Measurements from ENCODE around the gene CHD9.

The CHD9 gene

DNA sequence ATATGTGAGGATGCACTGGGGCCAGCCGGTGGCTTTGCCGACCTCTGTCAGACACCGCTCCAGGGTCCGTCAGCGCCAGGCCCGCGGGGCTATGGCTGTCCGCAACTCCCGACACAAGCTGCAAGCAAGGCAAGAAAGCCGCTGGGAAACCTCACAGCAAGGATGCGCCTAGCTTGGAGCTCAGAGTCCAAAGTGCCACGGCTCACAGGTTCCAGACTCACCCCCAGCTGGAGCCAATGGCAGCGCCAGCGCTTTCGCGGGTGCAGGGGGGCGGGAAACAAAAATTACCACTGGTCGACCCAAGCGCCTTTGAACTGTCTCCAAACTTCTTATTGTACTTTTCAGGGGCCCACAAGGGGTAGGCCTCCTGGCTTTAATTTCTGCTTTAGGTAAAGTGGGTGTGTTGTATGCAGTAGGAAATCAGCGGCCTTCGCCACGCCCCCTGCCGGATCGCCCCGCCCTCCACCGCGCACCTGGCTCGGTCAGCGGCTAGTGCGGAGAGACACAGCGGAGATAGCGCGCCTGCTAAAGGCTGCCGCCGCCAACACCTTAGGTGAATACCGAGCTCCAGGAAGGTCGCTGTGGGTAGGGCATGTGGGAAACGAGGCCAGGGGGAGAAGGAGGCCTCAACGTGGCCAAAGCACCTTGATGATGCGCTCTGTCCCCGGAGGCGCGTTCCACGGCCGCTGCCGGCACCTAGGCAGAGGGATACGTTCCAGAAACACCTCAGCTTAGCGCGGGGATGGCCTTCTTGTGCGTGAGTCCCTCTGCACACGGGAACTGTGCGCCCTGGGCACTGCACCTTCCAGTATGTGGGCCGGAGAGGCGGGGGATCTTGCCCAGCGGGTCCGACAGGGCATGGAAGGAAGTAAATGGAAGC, 318.4 kb downstream of the CHD9 start:
- DNase-seq (ENCODE audit: low spot score) = peak; percentile 83

DNA sequence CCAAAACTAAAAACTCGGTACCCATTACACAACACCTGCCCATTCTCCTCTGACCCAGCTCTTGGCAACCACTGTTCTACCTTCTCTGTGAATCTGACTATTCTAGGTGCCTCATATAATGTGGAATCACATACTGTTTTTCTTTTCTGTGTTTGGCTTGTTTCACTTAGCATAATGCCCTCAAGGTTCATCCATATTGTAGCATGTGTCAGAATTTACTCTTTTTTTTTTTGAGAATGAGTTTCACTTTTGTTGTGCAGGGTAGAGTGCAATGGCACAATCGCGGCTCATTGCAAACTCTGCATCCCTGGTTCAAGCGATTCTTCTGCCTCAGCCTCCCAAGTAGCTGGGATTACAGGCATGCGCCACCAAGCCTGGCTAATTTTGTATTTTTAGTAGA, 320.0 kb downstream of the CHD9 start:
- DNase-seq (ENCODE audit: low spot score) = no peak

- no peak for DNase-seq (ENCODE audit: low spot score)
Measured at GRCh38 chr16:53378138-53378537, 323.3 kb downstream of the CHD9 start.

Data from CD4-positive, alpha-beta T cell treated with Interleukin-2 at 100 ng/mL for 4 hours (primary cell).